Breast epithelium (tissue), 3 donors: ENCODE measurements around the gene MGAT5B.

Experiments used
- POLR2A ChIP-seq: fragments of 450-650 bp; IDR thresholded peaks from one replicate; pipeline ENCODE4 v1.6.1; 2016; ENCODE audit warnings: antibody characterized with exemption, mild to moderate bottlenecking, moderate library complexity
- POLR2AphosphoS5 ChIP-seq, 3 donors: sonication (generic); formaldehyde crosslinking; IDR thresholded peaks; one replicate each; pipeline ENCODE4 v1.6.1; 2017; ENCODE audit warnings: antibody characterized with exemption in 3 of 3
- TF ChIP-seq, protein P1 (sequence below), 3 donors: fragments of 450-650 bp; IDR thresholded peaks; one replicate each; pipeline ENCODE4 v1.5.1; 2016 to 2017; ENCODE audit warnings: antibody characterized with exemption in 3 of 3, mild to moderate bottlenecking in 3 of 3, moderate library complexity in 3 of 3

DNA sequence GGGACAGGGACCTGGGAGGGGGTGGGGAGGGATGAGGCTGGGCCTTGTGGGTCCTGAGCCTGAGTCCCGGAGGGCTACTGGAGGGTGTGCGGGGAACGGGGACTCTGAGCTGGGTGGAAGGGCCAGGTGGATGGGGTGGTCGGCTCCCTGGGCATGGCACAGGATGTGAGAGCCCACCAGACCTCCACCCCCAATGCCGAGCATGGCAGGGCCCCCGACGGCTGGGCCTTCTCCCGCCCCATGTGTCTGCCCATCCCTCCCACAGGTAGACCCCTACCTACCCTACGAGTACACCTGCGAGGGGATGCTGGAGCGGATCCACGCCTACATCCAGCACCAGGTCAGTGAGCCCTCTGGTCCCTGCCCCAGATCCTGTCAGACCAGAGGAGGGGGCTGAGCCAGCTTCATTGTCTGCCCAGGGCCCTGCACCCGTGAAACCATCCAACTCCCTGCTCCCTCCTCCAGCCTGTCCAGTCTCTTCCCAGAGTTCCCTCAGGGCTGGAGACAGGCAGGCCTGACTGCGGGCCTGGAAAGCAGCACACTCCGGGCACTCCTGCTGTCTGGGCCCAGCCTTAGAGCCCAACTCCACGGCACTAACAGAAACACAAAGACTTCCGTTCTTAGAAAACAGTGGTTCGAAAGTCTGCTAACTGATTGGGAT, 78.0 kb downstream of the MGAT5B start:
- TF ChIP-seq, protein P1, sequence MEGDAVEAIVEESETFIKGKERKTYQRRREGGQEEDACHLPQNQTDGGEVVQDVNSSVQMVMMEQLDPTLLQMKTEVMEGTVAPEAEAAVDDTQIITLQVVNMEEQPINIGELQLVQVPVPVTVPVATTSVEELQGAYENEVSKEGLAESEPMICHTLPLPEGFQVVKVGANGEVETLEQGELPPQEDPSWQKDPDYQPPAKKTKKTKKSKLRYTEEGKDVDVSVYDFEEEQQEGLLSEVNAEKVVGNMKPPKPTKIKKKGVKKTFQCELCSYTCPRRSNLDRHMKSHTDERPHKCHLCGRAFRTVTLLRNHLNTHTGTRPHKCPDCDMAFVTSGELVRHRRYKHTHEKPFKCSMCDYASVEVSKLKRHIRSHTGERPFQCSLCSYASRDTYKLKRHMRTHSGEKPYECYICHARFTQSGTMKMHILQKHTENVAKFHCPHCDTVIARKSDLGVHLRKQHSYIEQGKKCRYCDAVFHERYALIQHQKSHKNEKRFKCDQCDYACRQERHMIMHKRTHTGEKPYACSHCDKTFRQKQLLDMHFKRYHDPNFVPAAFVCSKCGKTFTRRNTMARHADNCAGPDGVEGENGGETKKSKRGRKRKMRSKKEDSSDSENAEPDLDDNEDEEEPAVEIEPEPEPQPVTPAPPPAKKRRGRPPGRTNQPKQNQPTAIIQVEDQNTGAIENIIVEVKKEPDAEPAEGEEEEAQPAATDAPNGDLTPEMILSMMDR (IDR thresholded peaks at IDR 0.05): no peak
- TF ChIP-seq POLR2AphosphoS5 (IDR thresholded peaks at IDR 0.05) (no peak), POLR2A (no peak)
